ENCODE results near the gene SCN1B.
"Not testable (repeated sequence)": the region's sequence is repeated elsewhere in the genome, so short reads cannot be mapped to it uniquely, and the experiment has no call there.

Gene SCN1B

GRCh38 chr19:35002037-35002535 lies 28.2 kb upstream of the SCN1B start:
- no peak overlapping the region for H3K4me3 ChIP-seq (ENCODE audit: low read depth, low read length)
- TF ChIP-seq, protein P1, sequence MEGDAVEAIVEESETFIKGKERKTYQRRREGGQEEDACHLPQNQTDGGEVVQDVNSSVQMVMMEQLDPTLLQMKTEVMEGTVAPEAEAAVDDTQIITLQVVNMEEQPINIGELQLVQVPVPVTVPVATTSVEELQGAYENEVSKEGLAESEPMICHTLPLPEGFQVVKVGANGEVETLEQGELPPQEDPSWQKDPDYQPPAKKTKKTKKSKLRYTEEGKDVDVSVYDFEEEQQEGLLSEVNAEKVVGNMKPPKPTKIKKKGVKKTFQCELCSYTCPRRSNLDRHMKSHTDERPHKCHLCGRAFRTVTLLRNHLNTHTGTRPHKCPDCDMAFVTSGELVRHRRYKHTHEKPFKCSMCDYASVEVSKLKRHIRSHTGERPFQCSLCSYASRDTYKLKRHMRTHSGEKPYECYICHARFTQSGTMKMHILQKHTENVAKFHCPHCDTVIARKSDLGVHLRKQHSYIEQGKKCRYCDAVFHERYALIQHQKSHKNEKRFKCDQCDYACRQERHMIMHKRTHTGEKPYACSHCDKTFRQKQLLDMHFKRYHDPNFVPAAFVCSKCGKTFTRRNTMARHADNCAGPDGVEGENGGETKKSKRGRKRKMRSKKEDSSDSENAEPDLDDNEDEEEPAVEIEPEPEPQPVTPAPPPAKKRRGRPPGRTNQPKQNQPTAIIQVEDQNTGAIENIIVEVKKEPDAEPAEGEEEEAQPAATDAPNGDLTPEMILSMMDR (IDR thresholded peaks at IDR 0.05; ENCODE audit: control insufficient read depth, extremely low read depth, insufficient read depth): no peak

DNA sequence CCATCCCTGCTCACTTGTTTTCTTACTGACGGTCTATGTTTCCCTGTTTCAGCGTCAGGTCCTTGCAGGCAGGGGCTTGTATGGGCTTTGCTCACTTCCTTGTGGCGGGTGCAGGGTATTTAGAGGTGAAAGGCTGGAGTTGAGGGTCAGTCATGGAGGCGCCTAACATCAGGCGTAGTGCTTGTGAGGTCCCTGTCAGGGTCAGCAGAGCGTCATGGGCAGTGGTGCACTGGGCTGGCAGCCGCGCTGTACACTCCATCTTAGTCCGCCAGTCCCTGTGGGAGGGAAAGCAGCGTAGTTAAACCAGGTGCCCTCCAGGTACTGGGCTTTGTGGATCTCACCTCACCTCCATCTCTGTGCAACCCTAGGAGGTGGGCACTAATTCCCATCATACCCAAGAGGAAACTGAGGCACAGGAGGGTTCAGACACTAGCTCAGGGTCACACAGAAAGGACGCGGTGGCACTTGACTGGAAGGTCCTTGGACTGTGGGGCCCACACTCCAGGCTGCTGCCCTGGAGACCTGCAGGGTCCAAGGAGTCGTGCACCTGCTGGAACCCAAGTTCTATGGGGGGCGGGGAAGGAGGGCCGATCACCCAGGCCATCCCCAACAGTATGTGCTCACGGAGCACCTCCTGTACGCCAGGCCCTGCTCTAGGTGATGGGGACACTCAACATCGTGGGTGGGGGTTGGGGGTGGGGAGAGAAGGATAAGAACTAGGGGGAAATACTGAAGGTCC lies 25.6 kb upstream of the SCN1B start:
- TF ChIP-seq, protein P1 (IDR thresholded peaks at IDR 0.05; ENCODE audit: control insufficient read depth, extremely low read depth, insufficient read depth): no peak
- DNase-seq (ENCODE audit: low read depth): no peak

More at GRCh38 chr19:35002037-35002535, 28.2 kb upstream of the SCN1B start:
- DNase-seq (ENCODE audit: low read depth): no peak

GRCh38 chr19:35005256-35005977 lies 24.9 kb upstream of the SCN1B start:
- H3K4me3 ChIP-seq (ENCODE audit: low read depth, low read length): no peak overlapping the region
- DNase-seq (ENCODE audit: low read depth): no peak
- TF ChIP-seq, protein P1 (IDR thresholded peaks at IDR 0.05; ENCODE audit: control insufficient read depth, extremely low read depth, insufficient read depth): no peak

More for the DNA sequence above, 25.6 kb upstream of the SCN1B start:
- no peak overlapping the region for H3K4me3 ChIP-seq (ENCODE audit: low read depth, low read length)

GRCh38 chr19:35006007-35006341 lies 24.3 kb upstream of the SCN1B start:
- not testable (repeated sequence) for H3K4me3 ChIP-seq (ENCODE audit: low read depth, low read length); DNase-seq (ENCODE audit: low read depth)

DNA sequence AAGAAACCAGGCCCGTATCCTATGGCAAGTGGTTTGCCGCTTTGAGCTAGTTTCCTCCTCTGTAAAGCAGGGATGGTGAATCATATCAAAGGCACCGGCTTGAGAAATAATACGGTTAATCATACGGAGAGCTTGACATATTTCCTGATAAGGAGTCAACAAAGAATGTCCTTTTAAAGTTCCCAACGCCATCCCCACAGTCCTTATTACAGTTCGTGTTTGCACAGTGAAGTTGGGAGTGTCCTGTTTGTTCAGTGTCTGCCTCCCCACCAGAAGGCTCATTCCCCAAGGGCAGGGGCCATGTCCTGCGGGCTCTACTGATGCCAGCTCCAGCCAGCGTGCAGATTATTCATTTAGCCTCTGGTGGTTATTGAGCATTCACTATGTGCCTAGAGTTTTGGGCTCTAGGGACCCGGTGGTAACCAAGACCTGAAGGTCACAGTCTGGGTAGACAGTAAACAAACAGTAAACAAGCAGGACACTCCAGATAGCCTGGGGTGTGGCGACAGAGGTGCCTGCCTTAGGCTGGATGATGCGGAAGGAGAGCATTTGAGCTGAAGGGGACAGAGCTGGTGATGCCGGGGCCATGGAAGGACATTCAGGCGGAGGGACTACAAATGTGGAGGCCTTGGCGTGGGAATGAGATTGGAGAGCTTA lies 23.8 kb upstream of the SCN1B start:
- no peak overlapping the region for H3K4me3 ChIP-seq (ENCODE audit: low read depth, low read length)
- DNase-seq (ENCODE audit: low read depth): peak; percentile 84
- TF ChIP-seq, protein P1 (IDR thresholded peaks at IDR 0.05; ENCODE audit: control insufficient read depth, extremely low read depth, insufficient read depth): no peak

DNA sequence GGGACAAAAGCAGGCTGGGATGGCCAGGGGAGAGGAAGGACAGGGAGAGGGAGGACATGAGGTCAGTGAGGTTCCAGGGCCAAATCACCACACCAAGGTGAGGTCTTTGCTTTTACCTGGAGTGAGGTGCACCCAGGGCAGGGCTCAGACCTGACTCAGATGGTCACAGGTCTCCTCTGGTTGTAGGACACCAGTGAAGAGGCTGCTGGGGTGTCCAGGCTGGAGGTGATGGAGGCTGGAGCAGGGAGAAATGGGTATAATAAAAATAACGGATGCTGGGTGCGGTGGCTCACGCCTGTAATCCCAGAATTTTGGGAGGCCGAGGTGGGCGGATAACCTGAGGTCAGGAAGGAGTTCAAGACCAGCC lies 23.3 kb upstream of the SCN1B start:
- TF ChIP-seq, protein P1 (IDR thresholded peaks at IDR 0.05; ENCODE audit: control insufficient read depth, extremely low read depth, insufficient read depth): no peak
- H3K4me3 ChIP-seq (ENCODE audit: low read depth, low read length): no peak overlapping the region
- DNase-seq (ENCODE audit: low read depth): no peak

DNA sequence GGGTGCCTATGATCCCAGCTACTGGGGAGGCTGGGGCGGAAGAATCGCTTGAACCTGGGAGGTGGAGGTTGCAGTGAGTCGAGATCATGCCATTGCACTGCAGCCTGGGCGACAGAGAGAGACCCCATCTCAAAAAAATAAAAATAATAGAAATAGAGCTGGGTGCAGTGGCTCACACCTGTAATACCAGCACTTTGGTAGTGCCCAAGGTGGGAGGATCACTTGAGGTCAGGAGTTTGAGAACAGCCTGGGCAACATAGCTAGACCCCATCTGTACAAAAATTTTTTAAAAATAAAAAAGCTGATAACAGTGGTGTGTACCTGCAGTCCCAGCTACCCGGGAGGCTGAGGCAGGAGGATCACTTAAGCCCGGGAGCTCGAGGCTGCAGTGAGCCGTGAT lies 22.8 kb upstream of the SCN1B start:
- not testable (repeated sequence) for DNase-seq (ENCODE audit: low read depth); H3K4me3 ChIP-seq (ENCODE audit: low read depth, low read length)
